ENCODE measurements around the gene ITIH3.

GRCh38 chr3:52835766-52836470 lies 41.3 kb downstream of the ITIH3 start:
- TF ChIP-seq POLR2A (IDR thresholded peaks at IDR 0.05; ENCODE audit: low read length) = no peak
- TF ChIP-seq GATA1 (IDR thresholded peaks at IDR 0.05; ENCODE audit: low read depth, low read length) = no peak

Data from erythroblast (primary cell).